GM19463 (cell line): ENCODE data around the gene ZNF865.

ENCODE experiments used
- ATAC-seq: cut with Tn5 transposase; IDR thresholded peaks from one replicate; pipeline ENCODE4 v1.9.1; 2021; ENCODE audit warnings: mild to moderate bottlenecking, moderate library complexity; ENCODE audit not compliant: unreplicated experiment

ZNF865 gene

GRCh38 chr19:55603581-55604292 is 1.7 kb upstream of the ZNF865 start:
- ATAC-seq = no peak

- peak; percentile 69 for ATAC-seq
Observed at GRCh38 chr19:55605207-55605636, 225 bp upstream of the ZNF865 start.

- ATAC-seq = no peak
Observed at GRCh38 chr19:55606471-55606787, 982 bp downstream of the ZNF865 start.

GRCh38 chr19:55606817-55607216 is 1.4 kb downstream of the ZNF865 start:
- no peak for ATAC-seq

- ATAC-seq = no peak
Observed at GRCh38 chr19:55609326-55609725, 3.9 kb downstream of the ZNF865 start.

GRCh38 chr19:55611300-55611982 is 6.0 kb downstream of the ZNF865 start:
- ATAC-seq = no peak

- ATAC-seq = no peak
Observed at GRCh38 chr19:55611983-55612645, 6.7 kb downstream of the ZNF865 start.

GRCh38 chr19:55613396-55613795 is 7.9 kb downstream of the ZNF865 start:
- no peak for ATAC-seq

- ATAC-seq = no peak
Observed at GRCh38 chr19:55613930-55614710, 8.7 kb downstream of the ZNF865 start.

GRCh38 chr19:55614711-55615542 is 9.5 kb downstream of the ZNF865 start:
- no peak for ATAC-seq

GRCh38 chr19:55615543-55616394 is 10.3 kb downstream of the ZNF865 start:
- ATAC-seq = no peak

GRCh38 chr19:55616395-55616875 is 11.0 kb downstream of the ZNF865 start:
- no peak for ATAC-seq

GRCh38 chr19:55617426-55617825 is 12.0 kb downstream of the ZNF865 start:
- ATAC-seq = no peak

GRCh38 chr19:55618426-55618825 is 13.0 kb downstream of the ZNF865 start:
- ATAC-seq = no peak

GRCh38 chr19:55619286-55619685 is 13.8 kb downstream of the ZNF865 start:
- no peak for ATAC-seq

GRCh38 chr19:55620410-55621204 is 15.2 kb downstream of the ZNF865 start:
- ATAC-seq = no peak

GRCh38 chr19:55621205-55621672 is 15.8 kb downstream of the ZNF865 start:
- ATAC-seq = no peak

- ATAC-seq = no peak
Observed at GRCh38 chr19:55621673-55622231, 16.3 kb downstream of the ZNF865 start.
